T-helper 2 cell treated with Interferon-gamma antibody and Interleukin-4, amounts not matched to agents 5 μg/mL and 100 μg/mL, for 36 hours (primary cell): Measurements from ENCODE around the gene DOK4.

ENCODE experiments used
- DNase-seq: peaks from one replicate; pipeline ENCODE4 v3.0.0; 2021; ENCODE audit warnings: low spot score
- H3K27ac Mint-ChIP-seq: one replicate; pipeline ENCODE4 v1.8.0; 2021; ENCODE audit warnings: mild to moderate bottlenecking, mixed read lengths
- H3K27me3 Mint-ChIP-seq: one replicate; pipeline ENCODE4 v1.8.0; 2021; ENCODE audit warnings: low read depth, mixed read lengths
- H3K36me3 Mint-ChIP-seq: one replicate; pipeline ENCODE4 v1.8.0; 2021; ENCODE audit warnings: low read depth, mixed read lengths
- H3K4me1 Mint-ChIP-seq: one replicate; pipeline ENCODE4 v1.8.0; 2021; ENCODE audit warnings: low read depth, mixed read lengths
- H3K4me3 Mint-ChIP-seq: one replicate; pipeline ENCODE4 v1.8.0; 2022; ENCODE audit warnings: mild to moderate bottlenecking, moderate library complexity, mixed read lengths
- H3K9me3 Mint-ChIP-seq: one replicate; pipeline ENCODE4 v1.8.0; 2021; ENCODE audit warnings: mixed read lengths

Gene DOK4

DNA sequence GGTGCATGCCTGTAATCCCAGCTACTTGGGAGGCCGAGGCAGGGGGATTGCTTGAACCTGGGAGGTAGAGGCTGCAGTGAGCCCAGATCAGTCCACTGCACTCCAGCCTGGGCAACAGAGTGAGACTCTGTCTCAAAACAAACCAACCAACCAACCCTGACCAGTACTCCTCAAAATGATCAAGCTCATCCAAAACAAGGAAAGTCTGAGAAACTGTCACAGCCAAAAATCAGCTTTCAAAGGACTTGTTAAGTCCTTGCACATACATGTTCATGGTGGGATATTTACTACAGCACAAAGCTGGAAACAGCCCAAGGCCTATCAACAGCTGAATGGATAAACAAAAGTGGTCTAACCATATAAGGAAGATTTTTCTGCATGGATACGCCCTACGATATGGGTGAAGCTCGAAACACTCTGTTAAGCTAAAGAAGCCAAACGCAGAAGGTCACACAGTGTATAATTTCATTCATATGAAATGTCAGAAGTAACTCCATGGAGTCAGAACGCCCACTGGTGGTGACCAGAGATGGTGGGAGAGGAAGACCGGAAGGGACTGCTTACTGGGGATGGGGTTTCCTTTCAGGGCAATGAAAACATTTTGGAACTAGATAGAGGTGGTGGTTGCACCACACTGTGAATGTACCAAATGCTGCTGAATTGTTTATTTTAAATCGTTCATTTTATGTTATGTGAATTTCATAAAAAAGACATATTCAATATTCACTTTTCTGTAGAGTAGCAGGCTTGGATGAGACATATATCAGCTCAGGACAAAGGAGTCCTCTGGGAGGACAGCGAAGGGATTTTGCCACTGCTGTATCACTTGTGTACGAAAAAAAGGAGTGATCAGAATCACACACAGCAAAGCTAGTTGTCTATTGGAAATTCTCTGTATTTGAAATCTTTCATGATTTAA lies 64.0 kb downstream of the DOK4 start:
- H3K27me3 Mint-ChIP-seq, result peaks cover 2% of the 10 kb centered on the region

More for the DNA sequence above, 64.0 kb downstream of the DOK4 start:
- peaks cover 11% of the 10 kb centered on the region for H3K4me1 Mint-ChIP-seq
- H3K9me3 Mint-ChIP-seq, result no peaks in the 10 kb centered on the region
- H3K4me3 Mint-ChIP-seq, result no peak overlapping the region
- no peak for DNase-seq
- H3K27ac Mint-ChIP-seq, result no peak overlapping the region
- no peaks in the 10 kb centered on the region for H3K36me3 Mint-ChIP-seq
